Measurements from ENCODE around the gene CEP170B.

GRCh38 chr14:104877066-104877805, 12.2 kb downstream of the CEP170B start:
- TF ChIP-seq CTCF (conservative IDR thresholded peaks at IDR 0.05 in 1 of 2, IDR thresholded peaks at IDR 0.05 in 1 of 2; ENCODE audit: extremely low read depth in 1 of 2, insufficient read depth in 1 of 2, low read depth in 1 of 2, low read length in 2 of 2) (no peak), EZH2 (IDR thresholded peaks at IDR 0.05; ENCODE audit: borderline replicate concordance, low read length) (no peak)

All from mammary epithelial cell (primary cell).